Breast epithelium (tissue), 4 donors: ENCODE measurements around the gene C1R. TPM values are rescaled to one million over a fixed set of nuclear protein-coding genes. Genes with fewer than 3 reads are reported as not detected.

ENCODE experiments used
- DNase-seq, 2 donors: peaks; one replicate each; pipeline ENCODE4 v3.0.0-alpha.2; 2019; ENCODE audit warnings: low spot score in 2 of 2
- H3K27ac ChIP-seq, 2 donors: fragments of 200-600 bp; sonication (generic) in 1 of 2; one replicate each; pipeline ENCODE4 v1.5.1; 2016 to 2019; ENCODE audit warnings: mild to moderate bottlenecking in 1 of 2
- H3K27me3 ChIP-seq, 2 donors: fragments of 200-600 bp; sonication (generic) in 1 of 2; one replicate each; pipeline versions ENCODE4 v1.5.1 to v1.6.0; 2017 to 2019; ENCODE audit warnings: control low read depth in 1 of 2, mild to moderate bottlenecking in 1 of 2
- H3K36me3 ChIP-seq: fragments of 200-600 bp; one replicate; pipeline ENCODE4 v1.5.1; 2019
- H3K4me1 ChIP-seq, 2 donors: fragments of 200-600 bp; sonication (generic); one replicate each; pipeline ENCODE4 v1.5.1; 2016 to 2019; ENCODE audit warnings: control low read depth in 1 of 2
- H3K4me3 ChIP-seq, 3 donors: fragments of 200-600 bp; sonication (generic); 1 replicate in 2 of 3; 2 replicates in 1 of 3; pipeline ENCODE4 v1.5.1; 2016 to 2019; ENCODE audit warnings: mild to moderate bottlenecking in 3 of 3, moderate library complexity in 2 of 3
- H3K9me3 ChIP-seq, 2 donors: fragments of 200-600 bp; sonication (generic) in 1 of 2; one replicate each; pipeline ENCODE4 v1.5.1; 2016 to 2019; ENCODE audit warnings: control low read depth in 1 of 2
- CTCF ChIP-seq, 3 donors: fragments of 450-650 bp; IDR thresholded peaks; one replicate each; pipeline ENCODE4 v1.5.1; 2016 to 2017; ENCODE audit warnings: antibody characterized with exemption in 3 of 3, mild to moderate bottlenecking in 3 of 3, moderate library complexity in 3 of 3
- POLR2A ChIP-seq: fragments of 450-650 bp; IDR thresholded peaks from one replicate; pipeline ENCODE4 v1.6.1; 2016; ENCODE audit warnings: antibody characterized with exemption, mild to moderate bottlenecking, moderate library complexity
- POLR2AphosphoS5 ChIP-seq, 3 donors: sonication (generic); formaldehyde crosslinking; IDR thresholded peaks; one replicate each; pipeline ENCODE4 v1.6.1; 2017; ENCODE audit warnings: antibody characterized with exemption in 3 of 3
- intact Hi-C: fragments of 100-400 bp; cut with DNase I; formaldehyde crosslinking; loops from one replicate; pipeline ENCODE4 v1.15.1; 2023; ENCODE audit warnings: low total_unique reads
- total RNA-seq, 3 donors: library from RNA; depleted of rRNA; stranded (reverse); fragments of >200 nt; gene quantifications; one replicate each; pipeline ENCODE4 v1.1.0, GENCODE V29; 2016

The C1R gene
- total RNA-seq, 3 donors from 2014 or later = 302 to 773 (median 582) TPM

GRCh38 chr12:7047306-7047705 is 44.9 kb downstream of the C1R start:
- H3K9me3 ChIP-seq = no peaks in the 10 kb centered on the region
- H3K27ac ChIP-seq = no peak overlapping the region
- H3K27me3 ChIP-seq = no peaks in the 10 kb centered on the region
- H3K4me3 ChIP-seq = no peak overlapping the region
- no peaks in the 10 kb centered on the region for H3K36me3 ChIP-seq
- TF ChIP-seq POLR2AphosphoS5 (IDR thresholded peaks at IDR 0.05) (no peak), POLR2A (no peak), CTCF (IDR thresholded peaks at IDR 0.05) (no peak)
- no peaks in the 10 kb centered on the region for H3K4me1 ChIP-seq
- DNase-seq = no peak
- intact Hi-C loops = loop anchor here (5.0 kb wide), 1 partner anchor 930 kb away; no protein-coding TSS in a partner anchor

- Histone ChIP-seq H3K4me3 (no peak overlapping the region), H3K27me3 (no peaks in the 10 kb centered on the region), H3K9me3 (no peaks in the 10 kb centered on the region), H3K36me3 (no peaks in the 10 kb centered on the region), H3K27ac (no peak overlapping the region), H3K4me1 (no peaks in the 10 kb centered on the region)
- intact Hi-C loops = loop anchor here (5.0 kb wide), 1 partner anchor 931 kb away; no protein-coding TSS in a partner anchor
- TF ChIP-seq CTCF (IDR thresholded peaks at IDR 0.05) (no peak), POLR2AphosphoS5 (IDR thresholded peaks at IDR 0.05) (no peak), POLR2A (no peak)
- DNase-seq = no peak
These were observed 45.7 kb downstream of the C1R start for GRCh38 chr12:7046383-7047105.

GRCh38 chr12:7045913-7046312 is 46.3 kb downstream of the C1R start:
- H3K27ac ChIP-seq = no peak overlapping the region
- H3K36me3 ChIP-seq = no peaks in the 10 kb centered on the region
- H3K9me3 ChIP-seq = no peaks in the 10 kb centered on the region
- intact Hi-C loops = loop anchor here (5.0 kb wide), 1 partner anchor 931 kb away; no protein-coding TSS in a partner anchor
- no peak for TF ChIP-seq POLR2A
- TF ChIP-seq CTCF (IDR thresholded peaks at IDR 0.05) = no peak
- no peak for TF ChIP-seq POLR2AphosphoS5 (IDR thresholded peaks at IDR 0.05)
- DNase-seq = no peak
- no peaks in the 10 kb centered on the region for H3K27me3 ChIP-seq
- no peak overlapping the region for H3K4me3 ChIP-seq
- no peaks in the 10 kb centered on the region for H3K4me1 ChIP-seq

- Histone ChIP-seq H3K27me3 (no peaks in the 10 kb centered on the region), H3K4me1 (no peaks in the 10 kb centered on the region), H3K4me3 (no peak overlapping the region), H3K27ac (no peak overlapping the region), H3K36me3 (no peaks in the 10 kb centered on the region), H3K9me3 (no peaks in the 10 kb centered on the region)
- DNase-seq = no peak
- TF ChIP-seq POLR2AphosphoS5 (IDR thresholded peaks at IDR 0.05) = no peak
- TF ChIP-seq CTCF (IDR thresholded peaks at IDR 0.05) = peak in 2 of 3 donors; percentile 42 to 44
- no peak for TF ChIP-seq POLR2A
- intact Hi-C loops = no loop called here
These were observed 49.4 kb downstream of the C1R start for GRCh38 chr12:7042842-7043241.

- no peak for DNase-seq
- TF ChIP-seq POLR2AphosphoS5 (IDR thresholded peaks at IDR 0.05) (no peak), POLR2A (no peak), CTCF (IDR thresholded peaks at IDR 0.05) (no peak)
These were observed 52.8 kb downstream of the C1R start for GRCh38 chr12:7039403-7039802.

More at GRCh38 chr12:7039403-7039802, 52.8 kb downstream of the C1R start:
- no peaks in the 10 kb centered on the region for H3K27me3 ChIP-seq
- no peak overlapping the region for H3K4me3 ChIP-seq
- no peaks in the 10 kb centered on the region for H3K4me1 ChIP-seq
- intact Hi-C loops = no loop called here
- no peak overlapping the region for H3K27ac ChIP-seq
- no peaks in the 10 kb centered on the region for H3K9me3 ChIP-seq
- H3K36me3 ChIP-seq = no peaks in the 10 kb centered on the region
